Tongue (tissue), 2 donors: ENCODE data around the gene ABCC4. TPM values are rescaled to one million over a fixed set of nuclear protein-coding genes. Genes with fewer than 3 reads are reported as not detected.

ENCODE experiments used
- DNase-seq: peaks from one replicate; pipeline ENCODE4 v3.0.0-alpha.2; 2015
- total RNA-seq: library from RNA; depleted of rRNA; stranded (reverse); fragments of >200 nt; gene quantifications from one replicate; pipeline ENCODE4 v1.2.3, GENCODE V29; 2014

ABCC4 gene
- total RNA-seq, 1 donor from 2014 or later: 9.2 TPM

DNA sequence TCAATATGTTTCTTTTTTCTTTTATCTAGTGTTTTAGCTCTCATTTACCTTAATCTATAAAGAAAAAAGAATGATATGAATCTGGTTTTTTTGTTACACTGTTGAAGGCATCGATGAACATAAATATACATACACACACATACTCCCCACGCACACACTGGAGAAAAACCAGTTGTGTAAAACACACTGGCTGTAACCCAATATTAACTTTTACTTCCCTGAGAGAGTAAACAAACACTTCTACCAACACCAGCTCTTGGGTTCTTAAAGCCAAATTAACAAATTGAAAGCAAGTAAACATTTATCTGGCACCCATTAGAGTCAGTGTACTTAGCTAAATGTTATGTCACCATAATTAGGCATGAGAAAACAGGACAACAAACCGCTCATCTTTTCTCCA is 145.7 kb downstream of the ABCC4 start:
- DNase-seq: no peak

- no peak for DNase-seq
Observed at GRCh38 chr13:95155093-95155492, 146.2 kb downstream of the ABCC4 start.

- DNase-seq: no peak
Observed at GRCh38 chr13:95154413-95154886, 146.8 kb downstream of the ABCC4 start.

GRCh38 chr13:95153647-95154412 is 147.4 kb downstream of the ABCC4 start:
- no peak for DNase-seq

GRCh38 chr13:95151942-95152587 is 149.2 kb downstream of the ABCC4 start:
- DNase-seq: no peak

- DNase-seq: no peak
Observed at GRCh38 chr13:95150555-95150954, 150.7 kb downstream of the ABCC4 start.

DNA sequence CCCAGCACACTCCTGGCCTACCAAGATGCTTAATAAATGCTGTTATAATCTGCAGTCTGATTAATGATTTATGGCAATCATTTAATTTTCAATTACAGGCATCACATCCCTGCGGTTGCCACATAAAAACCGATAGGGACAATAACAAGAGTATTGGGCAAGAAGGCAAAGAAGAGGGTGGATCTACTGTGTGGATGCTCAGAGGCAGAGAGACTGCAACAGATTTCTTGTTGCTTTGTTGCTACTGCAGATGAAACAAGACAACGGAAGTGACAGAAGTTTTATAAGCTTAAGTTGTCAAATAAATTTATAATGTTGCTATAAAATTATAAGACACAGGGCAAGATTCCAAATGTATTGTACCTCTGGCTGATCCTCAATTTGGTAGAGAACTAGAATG is 154.8 kb downstream of the ABCC4 start:
- DNase-seq: no peak

GRCh38 chr13:95145587-95145986 is 155.7 kb downstream of the ABCC4 start:
- DNase-seq: no peak

DNA sequence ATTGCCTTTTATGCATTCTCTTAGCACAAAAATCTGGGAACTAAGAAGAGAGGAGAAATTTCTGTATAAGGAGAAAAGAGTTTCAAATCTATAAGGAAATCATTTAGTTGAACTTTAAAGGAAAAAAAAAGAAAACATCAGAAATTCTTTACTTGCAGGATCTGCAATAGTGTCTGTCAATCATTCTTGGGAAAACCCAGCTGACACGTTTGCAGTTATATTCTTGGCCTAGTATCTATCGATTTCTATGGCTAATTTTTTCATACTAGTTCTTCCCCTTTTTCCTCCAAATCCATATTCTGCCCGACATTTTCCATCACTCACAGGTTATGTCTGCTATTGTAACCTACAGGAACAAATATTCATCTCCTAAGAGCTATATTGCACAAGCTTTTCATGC is 160.7 kb downstream of the ABCC4 start:
- DNase-seq: no peak

DNA sequence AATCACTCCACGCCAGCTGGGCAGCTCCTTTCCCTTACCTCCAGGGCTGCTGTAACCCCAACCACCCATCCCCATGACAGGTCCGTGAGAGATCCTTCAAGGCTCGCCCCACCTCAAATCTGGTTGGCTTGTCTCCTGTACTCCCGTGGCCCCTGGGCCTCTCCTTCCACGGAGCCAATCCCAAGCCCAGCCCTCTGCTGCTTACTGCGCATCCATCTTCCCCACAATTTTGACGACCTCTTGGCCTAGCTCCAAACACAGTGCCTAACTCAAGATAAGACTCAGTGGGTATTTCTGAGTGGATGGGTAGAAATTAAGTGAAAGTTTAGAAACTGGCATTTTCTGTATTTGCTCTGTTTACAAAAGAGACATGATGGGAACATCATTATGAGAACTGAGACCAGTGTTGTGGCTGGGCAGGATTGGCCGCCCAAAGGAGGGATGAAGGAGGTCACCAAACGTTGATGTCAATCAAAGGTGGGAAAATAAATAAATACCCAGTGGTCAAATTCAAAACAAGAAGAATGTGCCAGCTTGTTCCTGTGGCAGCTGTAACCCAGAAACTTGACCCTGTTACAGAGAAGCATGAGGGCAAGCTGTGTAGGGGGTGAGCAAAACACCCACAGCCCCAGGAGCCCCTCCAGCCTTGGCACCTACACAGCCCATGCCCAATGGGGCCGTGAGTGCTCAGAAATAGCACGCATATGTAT is 162.2 kb downstream of the ABCC4 start:
- DNase-seq: no peak

DNA sequence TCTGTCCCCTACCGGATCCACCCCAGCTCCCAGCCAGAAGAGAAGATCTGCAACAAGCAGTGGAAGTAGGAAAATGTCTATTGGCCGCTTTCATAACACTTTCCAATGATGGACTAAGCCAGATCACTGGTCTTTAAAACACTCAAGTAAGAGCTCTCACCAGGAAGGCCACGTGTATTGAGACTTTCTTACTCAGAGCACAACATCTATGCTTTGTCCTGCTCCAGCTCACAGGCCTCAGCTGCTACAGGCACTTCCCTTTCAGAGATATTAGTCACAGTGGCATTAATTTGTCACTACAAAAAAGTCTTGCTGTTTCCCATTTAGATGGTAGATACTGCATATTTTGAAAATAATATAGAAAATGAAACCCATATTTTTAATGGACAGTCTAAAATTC is 164.2 kb downstream of the ABCC4 start:
- no peak for DNase-seq

GRCh38 chr13:95136638-95137037 is 164.6 kb downstream of the ABCC4 start:
- no peak for DNase-seq

GRCh38 chr13:95133498-95133897 is 167.8 kb downstream of the ABCC4 start:
- no peak for DNase-seq

GRCh38 chr13:95129004-95129403 is 172.2 kb downstream of the ABCC4 start:
- no peak for DNase-seq

DNA sequence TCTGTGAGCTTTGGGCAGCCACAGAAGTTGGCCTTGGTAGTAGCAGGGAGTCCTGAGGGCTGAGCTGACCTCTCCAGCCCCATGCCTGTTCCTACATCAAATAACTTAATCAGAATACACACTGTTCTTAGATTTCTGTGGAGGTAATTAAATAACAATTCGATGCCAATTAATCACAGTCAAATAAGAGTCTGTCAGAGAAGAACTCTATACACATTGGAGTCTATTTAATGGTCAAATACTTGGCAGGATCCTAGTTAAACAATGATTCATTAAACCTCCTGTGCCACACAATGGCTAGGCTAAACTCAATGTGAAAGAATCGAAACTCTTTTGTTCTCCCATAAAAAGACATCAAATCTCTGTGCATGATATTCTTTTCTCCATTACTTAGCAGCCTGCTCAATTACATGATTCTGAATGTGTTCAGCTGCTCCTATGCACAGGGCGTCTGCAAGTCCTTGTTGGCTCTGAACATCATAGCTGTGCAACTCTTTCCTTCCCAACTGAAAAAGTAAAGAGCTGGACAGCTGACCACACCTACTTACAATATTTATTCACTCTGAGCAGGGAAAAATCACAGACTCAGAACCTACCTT is 173.1 kb downstream of the ABCC4 start:
- no peak for DNase-seq

DNA sequence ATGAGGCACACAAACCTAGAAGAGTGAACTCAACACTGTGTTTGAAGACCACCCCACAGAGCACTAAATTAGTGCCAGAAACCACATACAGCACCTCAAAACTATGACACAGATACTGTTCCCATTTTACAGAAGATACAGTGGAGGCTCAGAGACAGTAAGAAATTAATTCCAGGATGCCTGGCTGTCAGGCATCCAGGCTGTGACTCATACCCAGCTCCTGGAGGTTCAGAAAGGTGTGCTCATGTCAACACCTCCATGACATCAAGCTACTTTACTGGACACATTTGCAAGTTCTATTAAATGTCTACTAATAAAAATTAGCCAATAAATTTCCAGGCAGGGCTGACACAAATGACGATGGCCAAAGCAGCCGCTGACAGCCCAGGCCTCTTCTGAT is 176.3 kb downstream of the ABCC4 start:
- no peak for DNase-seq

DNA sequence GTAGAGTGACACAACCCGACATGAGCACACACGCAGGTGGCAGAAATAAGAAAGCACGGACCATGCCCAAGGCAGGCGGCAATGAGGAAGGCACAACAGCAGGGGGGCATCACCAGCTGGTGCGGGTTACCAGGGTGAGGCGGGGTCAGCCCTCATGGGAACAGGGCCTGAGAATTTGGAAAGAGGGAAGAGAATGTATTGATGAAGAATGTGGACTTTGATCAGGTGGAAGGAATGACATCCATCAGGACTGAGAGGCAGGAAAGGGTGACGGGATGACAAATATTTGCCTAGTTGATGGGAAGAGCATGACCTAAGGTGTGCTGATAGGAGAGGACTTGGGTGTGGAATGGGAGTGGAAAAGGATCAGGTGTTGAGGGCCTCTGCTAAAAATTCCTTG is 177.5 kb downstream of the ABCC4 start:
- DNase-seq: no peak

- DNase-seq: no peak
Observed at GRCh38 chr13:95122063-95122462, 179.2 kb downstream of the ABCC4 start.

- no peak for DNase-seq
Observed at GRCh38 chr13:95121516-95121915, 179.7 kb downstream of the ABCC4 start.

- DNase-seq: no peak
Observed at GRCh38 chr13:95120650-95121049, 180.6 kb downstream of the ABCC4 start.

GRCh38 chr13:95118541-95119324 is 182.5 kb downstream of the ABCC4 start:
- no peak for DNase-seq

GRCh38 chr13:95117092-95117491 is 184.2 kb downstream of the ABCC4 start:
- DNase-seq: peak; percentile 10
